Muscle layer of colon (tissue), 2 donors: ENCODE results near the gene ARFGEF2.

Source experiments
- H3K27ac ChIP-seq: one replicate; pipeline ENCODE4 v1.7.0; 2013; ENCODE audit warnings: low read depth, mild to moderate bottlenecking, low read length, moderate library complexity
- H3K27me3 ChIP-seq, 2 donors: one replicate each; pipeline ENCODE4 v1.7.0; 2013; ENCODE audit warnings: low read length in 2 of 2, mild to moderate bottlenecking in 2 of 2; ENCODE audit not compliant: insufficient read depth in 2 of 2, control insufficient read depth in 1 of 2
- H3K36me3 ChIP-seq: one replicate; pipeline ENCODE4 v1.7.0; 2013; ENCODE audit warnings: mild to moderate bottlenecking, low read length; ENCODE audit not compliant: insufficient read depth
- H3K4me1 ChIP-seq: one replicate; pipeline ENCODE4 v1.7.0; 2013; ENCODE audit warnings: mild to moderate bottlenecking, low read length; ENCODE audit not compliant: insufficient read depth
- H3K4me3 ChIP-seq, 2 donors: one replicate each; pipeline ENCODE4 v1.7.0; 2013; ENCODE audit warnings: low read length in 2 of 2, low read depth in 1 of 2, mild to moderate bottlenecking in 1 of 2, moderate library complexity in 1 of 2
- H3K9ac ChIP-seq: one replicate; pipeline ENCODE4 v1.7.0; 2013; ENCODE audit warnings: low read length
- H3K9me3 ChIP-seq: one replicate; pipeline ENCODE4 v1.7.0; 2013; ENCODE audit warnings: mild to moderate bottlenecking, low read length
- donor health status: abdominal sarcoma.
- donor health status: Adenocarcinoma of cecum.

Gene ARFGEF2

GRCh38 chr20:48945840-48946514, 24.5 kb downstream of the ARFGEF2 start:
- no peaks in the 10 kb centered on the region for H3K27me3 ChIP-seq
- H3K9me3 ChIP-seq = no peaks in the 10 kb centered on the region
- H3K9ac ChIP-seq = no peak overlapping the region
- no peak overlapping the region for H3K27ac ChIP-seq
- no peaks in the 10 kb centered on the region for H3K4me1 ChIP-seq
- no peak overlapping the region for H3K4me3 ChIP-seq
- H3K36me3 ChIP-seq = peaks cover 53% of the 10 kb centered on the region

GRCh38 chr20:48948612-48949011, 27.1 kb downstream of the ARFGEF2 start:
- Histone ChIP-seq H3K36me3 (peaks cover 54% of the 10 kb centered on the region), H3K27me3 (no peaks in the 10 kb centered on the region), H3K4me1 (no peaks in the 10 kb centered on the region), H3K9ac (no peak overlapping the region), H3K9me3 (no peaks in the 10 kb centered on the region), H3K4me3 (no peak overlapping the region), H3K27ac (no peak overlapping the region)

- H3K27me3 ChIP-seq = no peaks in the 10 kb centered on the region
- no peaks in the 10 kb centered on the region for H3K4me1 ChIP-seq
- H3K9me3 ChIP-seq = no peaks in the 10 kb centered on the region
- H3K4me3 ChIP-seq = no peak overlapping the region
- H3K36me3 ChIP-seq = peaks cover 60% of the 10 kb centered on the region
- no peak overlapping the region for H3K27ac ChIP-seq
- no peak overlapping the region for H3K9ac ChIP-seq
These were observed 28.0 kb downstream of the ARFGEF2 start for GRCh38 chr20:48949304-48950170.

- no peaks in the 10 kb centered on the region for H3K9me3 ChIP-seq
- no peak overlapping the region for H3K4me3 ChIP-seq
- H3K9ac ChIP-seq = no peak overlapping the region
- H3K36me3 ChIP-seq = peaks cover 64% of the 10 kb centered on the region
- no peaks in the 10 kb centered on the region for H3K4me1 ChIP-seq
- H3K27me3 ChIP-seq = no peaks in the 10 kb centered on the region
- no peak overlapping the region for H3K27ac ChIP-seq
These were observed 29.5 kb downstream of the ARFGEF2 start for GRCh38 chr20:48951041-48951440.

- Histone ChIP-seq H3K9ac (no peak overlapping the region), H3K9me3 (no peaks in the 10 kb centered on the region), H3K27me3 (no peaks in the 10 kb centered on the region), H3K4me1 (no peaks in the 10 kb centered on the region), H3K4me3 (no peak overlapping the region), H3K36me3 (peaks cover 69% of the 10 kb centered on the region), H3K27ac (no peak overlapping the region)
These were observed 30.1 kb downstream of the ARFGEF2 start for GRCh38 chr20:48951646-48952045.

GRCh38 chr20:48952656-48953055, 31.1 kb downstream of the ARFGEF2 start:
- no peak overlapping the region for H3K9ac ChIP-seq
- peaks cover 78% of the 10 kb centered on the region for H3K36me3 ChIP-seq
- no peak overlapping the region for H3K4me3 ChIP-seq
- H3K4me1 ChIP-seq = no peaks in the 10 kb centered on the region
- H3K27ac ChIP-seq = no peak overlapping the region
- H3K27me3 ChIP-seq = no peaks in the 10 kb centered on the region
- no peaks in the 10 kb centered on the region for H3K9me3 ChIP-seq

GRCh38 chr20:48953653-48954052, 32.1 kb downstream of the ARFGEF2 start:
- peaks cover 73% of the 10 kb centered on the region for H3K36me3 ChIP-seq
- H3K9me3 ChIP-seq = no peaks in the 10 kb centered on the region
- H3K4me3 ChIP-seq = no peak overlapping the region
- H3K9ac ChIP-seq = no peak overlapping the region
- H3K27ac ChIP-seq = no peak overlapping the region
- H3K27me3 ChIP-seq = no peaks in the 10 kb centered on the region
- H3K4me1 ChIP-seq = no peaks in the 10 kb centered on the region

- H3K9ac ChIP-seq = no peak overlapping the region
- no peak overlapping the region for H3K4me3 ChIP-seq
- no peaks in the 10 kb centered on the region for H3K4me1 ChIP-seq
- no peaks in the 10 kb centered on the region for H3K27me3 ChIP-seq
- no peak overlapping the region for H3K27ac ChIP-seq
- H3K36me3 ChIP-seq = peaks cover 60% of the 10 kb centered on the region
- H3K9me3 ChIP-seq = no peaks in the 10 kb centered on the region
These were observed 34.5 kb downstream of the ARFGEF2 start for GRCh38 chr20:48956052-48956451.

- Histone ChIP-seq H3K4me1 (no peaks in the 10 kb centered on the region), H3K27me3 (no peaks in the 10 kb centered on the region), H3K4me3 (no peak overlapping the region), H3K9me3 (no peaks in the 10 kb centered on the region), H3K36me3 (peaks cover 54% of the 10 kb centered on the region), H3K9ac (no peak overlapping the region), H3K27ac (no peak overlapping the region)
These were observed 35.6 kb downstream of the ARFGEF2 start for GRCh38 chr20:48957053-48957481.

GRCh38 chr20:48957533-48957932, 36.0 kb downstream of the ARFGEF2 start:
- H3K9ac ChIP-seq = no peak overlapping the region
- H3K9me3 ChIP-seq = no peaks in the 10 kb centered on the region
- H3K4me3 ChIP-seq = no peak overlapping the region
- H3K4me1 ChIP-seq = no peaks in the 10 kb centered on the region
- no peak overlapping the region for H3K27ac ChIP-seq
- H3K36me3 ChIP-seq = peaks cover 50% of the 10 kb centered on the region
- H3K27me3 ChIP-seq = no peaks in the 10 kb centered on the region

- Histone ChIP-seq H3K9ac (no peak overlapping the region), H3K4me1 (no peaks in the 10 kb centered on the region), H3K9me3 (no peaks in the 10 kb centered on the region), H3K36me3 (peaks cover 39% of the 10 kb centered on the region), H3K27me3 (no peaks in the 10 kb centered on the region), H3K4me3 (no peak overlapping the region), H3K27ac (no peak overlapping the region)
These were observed 37.2 kb downstream of the ARFGEF2 start for GRCh38 chr20:48958743-48959142.
